ENCODE data around the gene GPATCH3.
A peak's percentile ranks its signal among the peaks of the same experiment; 100 is the strongest.

DNA sequence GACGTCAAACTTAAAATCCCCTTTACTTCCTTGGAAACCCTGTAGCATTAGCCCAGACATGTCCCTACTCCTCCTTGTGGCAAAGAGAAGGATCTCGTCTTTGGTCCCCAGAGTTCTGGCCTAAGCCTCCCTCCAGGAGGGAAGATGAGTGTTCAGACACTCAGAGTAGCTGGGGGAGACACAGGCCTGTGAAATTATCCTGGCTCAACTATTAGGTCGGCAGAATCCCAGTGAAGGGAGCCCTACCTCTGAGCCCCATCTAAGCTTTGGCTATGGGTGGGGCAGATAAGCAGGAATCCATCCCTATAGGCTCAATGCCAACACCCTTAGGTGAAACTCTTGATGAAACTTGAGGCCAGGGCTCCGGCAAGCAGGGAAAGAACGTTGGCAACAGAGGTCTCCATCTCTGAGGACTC lies 39.0 kb downstream of the GPATCH3 start:
- TF ChIP-seq, protein P1, sequence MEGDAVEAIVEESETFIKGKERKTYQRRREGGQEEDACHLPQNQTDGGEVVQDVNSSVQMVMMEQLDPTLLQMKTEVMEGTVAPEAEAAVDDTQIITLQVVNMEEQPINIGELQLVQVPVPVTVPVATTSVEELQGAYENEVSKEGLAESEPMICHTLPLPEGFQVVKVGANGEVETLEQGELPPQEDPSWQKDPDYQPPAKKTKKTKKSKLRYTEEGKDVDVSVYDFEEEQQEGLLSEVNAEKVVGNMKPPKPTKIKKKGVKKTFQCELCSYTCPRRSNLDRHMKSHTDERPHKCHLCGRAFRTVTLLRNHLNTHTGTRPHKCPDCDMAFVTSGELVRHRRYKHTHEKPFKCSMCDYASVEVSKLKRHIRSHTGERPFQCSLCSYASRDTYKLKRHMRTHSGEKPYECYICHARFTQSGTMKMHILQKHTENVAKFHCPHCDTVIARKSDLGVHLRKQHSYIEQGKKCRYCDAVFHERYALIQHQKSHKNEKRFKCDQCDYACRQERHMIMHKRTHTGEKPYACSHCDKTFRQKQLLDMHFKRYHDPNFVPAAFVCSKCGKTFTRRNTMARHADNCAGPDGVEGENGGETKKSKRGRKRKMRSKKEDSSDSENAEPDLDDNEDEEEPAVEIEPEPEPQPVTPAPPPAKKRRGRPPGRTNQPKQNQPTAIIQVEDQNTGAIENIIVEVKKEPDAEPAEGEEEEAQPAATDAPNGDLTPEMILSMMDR (optimal IDR thresholded peaks at IDR 0.05 in 1 of 3, IDR thresholded peaks at IDR 0.05 in 1 of 3, conservative IDR thresholded peaks at IDR 0.05 in 1 of 3; ENCODE audit: extremely low read depth in 1 of 3, insufficient read depth in 2 of 3, low read length in 3 of 3) = peak in 2 of 3 experiments; percentile 33 to 59
- no peak for TF ChIP-seq EZH2 (IDR thresholded peaks at IDR 0.05; ENCODE audit: low read length)

All from keratinocyte (primary cell).